Measurements from ENCODE around the gene TBPL1. TPM values are rescaled to one million over a fixed set of nuclear protein-coding genes. Genes with fewer than 3 reads are reported as not detected.
"Not testable (repeated sequence)": the region's sequence is repeated elsewhere in the genome, so short reads cannot be mapped to it uniquely, and the experiment has no call there.

TBPL1 gene
- polyA plus RNA-seq, 3 donors = 47.2 to 54.6 (median 48.9) TPM

- no peak for DNase-seq (ENCODE audit: extremely low read depth in 1 of 11, low read depth in 9 of 11, low spot score in 4 of 11)
Observed at GRCh38 chr6:133966654-133967329, 13.8 kb downstream of the TBPL1 start.

- no peak for DNase-seq (ENCODE audit: extremely low read depth in 1 of 11, low read depth in 9 of 11, low spot score in 4 of 11)
Observed at GRCh38 chr6:133967347-133967746, 14.3 kb downstream of the TBPL1 start.

GRCh38 chr6:133967835-133968234, 14.8 kb downstream of the TBPL1 start:
- not testable (repeated sequence) for DNase-seq (ENCODE audit: extremely low read depth in 1 of 11, low read depth in 9 of 11, low spot score in 4 of 11)

GRCh38 chr6:133969285-133969920, 16.4 kb downstream of the TBPL1 start:
- DNase-seq (ENCODE audit: extremely low read depth in 1 of 11, low read depth in 9 of 11, low spot score in 4 of 11) = no peak

GRCh38 chr6:133969921-133970295, 16.9 kb downstream of the TBPL1 start:
- no peak for DNase-seq (ENCODE audit: extremely low read depth in 1 of 11, low read depth in 9 of 11, low spot score in 4 of 11)

GRCh38 chr6:133971861-133972260, 18.8 kb downstream of the TBPL1 start:
- DNase-seq (ENCODE audit: extremely low read depth in 1 of 11, low read depth in 9 of 11, low spot score in 4 of 11) = no peak

- DNase-seq (ENCODE audit: extremely low read depth in 1 of 11, low read depth in 9 of 11, low spot score in 4 of 11) = no peak
Observed at GRCh38 chr6:133972388-133972787, 19.4 kb downstream of the TBPL1 start.

GRCh38 chr6:133973109-133973971, 20.3 kb downstream of the TBPL1 start:
- peak in 5 of 11 donors; percentile 25 to 60 (median 34) for DNase-seq (ENCODE audit: extremely low read depth in 1 of 11, low read depth in 9 of 11, low spot score in 4 of 11)

- no peak for DNase-seq (ENCODE audit: extremely low read depth in 1 of 11, low read depth in 9 of 11, low spot score in 4 of 11)
Observed at GRCh38 chr6:133977983-133978895, 25.2 kb downstream of the TBPL1 start.

- no peak for DNase-seq (ENCODE audit: extremely low read depth in 1 of 11, low read depth in 9 of 11, low spot score in 4 of 11)
Observed at GRCh38 chr6:133978896-133979240, 25.8 kb downstream of the TBPL1 start.

GRCh38 chr6:133979269-133979963, 26.4 kb downstream of the TBPL1 start:
- DNase-seq (ENCODE audit: extremely low read depth in 1 of 11, low read depth in 9 of 11, low spot score in 4 of 11) = not testable (repeated sequence)

- DNase-seq (ENCODE audit: extremely low read depth in 1 of 11, low read depth in 9 of 11, low spot score in 4 of 11) = no peak
Observed at GRCh38 chr6:133980168-133980567, 27.1 kb downstream of the TBPL1 start.

- no peak for DNase-seq (ENCODE audit: extremely low read depth in 1 of 11, low read depth in 9 of 11, low spot score in 4 of 11)
Observed at GRCh38 chr6:133983099-133983939, 30.3 kb downstream of the TBPL1 start.

GRCh38 chr6:133985970-133986369, 32.9 kb downstream of the TBPL1 start:
- DNase-seq (ENCODE audit: extremely low read depth in 1 of 11, low read depth in 9 of 11, low spot score in 4 of 11) = no peak

- DNase-seq (ENCODE audit: extremely low read depth in 1 of 11, low read depth in 9 of 11, low spot score in 4 of 11) = no peak
Observed at GRCh38 chr6:133986942-133987341, 33.9 kb downstream of the TBPL1 start.

- DNase-seq (ENCODE audit: extremely low read depth in 1 of 11, low read depth in 9 of 11, low spot score in 4 of 11) = no peak
Observed at GRCh38 chr6:133989525-133989924, 36.5 kb downstream of the TBPL1 start.

- DNase-seq (ENCODE audit: extremely low read depth in 1 of 11, low read depth in 9 of 11, low spot score in 4 of 11) = no peak
Observed at GRCh38 chr6:133990321-133990720, 37.3 kb downstream of the TBPL1 start.

Data from renal cortex interstitium (tissue), 11 donors.